ENCODE data around the gene PTCSC3.

- TF ChIP-seq POLR2A (IDR thresholded peaks at IDR 0.05; ENCODE audit: low read length) (no peak), GATA1 (IDR thresholded peaks at IDR 0.05; ENCODE audit: low read depth, low read length) (no peak)
Measured at GRCh38 chr14:36217732-36218131, 41.2 kb upstream of the PTCSC3 start.

Measured in erythroblast (primary cell).